Bronchial epithelial cell (primary cell): Measurements from ENCODE around the gene PRDM9. TPM values are rescaled to one million over a fixed set of nuclear protein-coding genes. Genes with fewer than 3 reads are reported as not detected.

Experiments
- DNase-seq: peaks from one replicate; pipeline ENCODE4 v3.0.0-alpha.2; 2010; ENCODE audit warnings: low read depth
- FAIRE-seq: peaks from 2 replicates; lab custom pipeline; 2011; peaks lifted over from hg19 to GRCh38; lab: Jason Lieb, UNC
- H3K27me3 ChIP-seq: 2 replicates; pipeline ENCODE4 v1.5.1; 2011; ENCODE audit warnings: low read length; ENCODE audit not compliant: control insufficient read depth, insufficient read depth
- H3K36me3 ChIP-seq: 2 replicates; pipeline ENCODE4 v1.5.1; 2011; ENCODE audit warnings: low read length; ENCODE audit not compliant: control insufficient read depth, insufficient read depth
- H3K4me3 ChIP-seq: 2 replicates; pipeline ENCODE4 v1.5.1; 2011; ENCODE audit warnings: mild to moderate bottlenecking, low read depth, low read length, control low read depth
- total RNA-seq: library from RNA; depleted of rRNA; stranded (reverse); fragments of >200 nt; gene quantifications from 2 replicates; pipeline ENCODE4 v1.2.1, GENCODE V29; 2014
- TF ChIP-seq, protein P1 (sequence below): IDR thresholded peaks from 2 replicates; pipeline ENCODE4 v1.5.1; 2011; ENCODE audit warnings: mild to moderate bottlenecking, moderate library complexity, low read length, control low read depth, inconsistent platforms; ENCODE audit not compliant: insufficient read depth, severe bottlenecking

PRDM9 gene
- total RNA-seq, 1 donor from 2014 or later = under 0.01 TPM

DNA sequence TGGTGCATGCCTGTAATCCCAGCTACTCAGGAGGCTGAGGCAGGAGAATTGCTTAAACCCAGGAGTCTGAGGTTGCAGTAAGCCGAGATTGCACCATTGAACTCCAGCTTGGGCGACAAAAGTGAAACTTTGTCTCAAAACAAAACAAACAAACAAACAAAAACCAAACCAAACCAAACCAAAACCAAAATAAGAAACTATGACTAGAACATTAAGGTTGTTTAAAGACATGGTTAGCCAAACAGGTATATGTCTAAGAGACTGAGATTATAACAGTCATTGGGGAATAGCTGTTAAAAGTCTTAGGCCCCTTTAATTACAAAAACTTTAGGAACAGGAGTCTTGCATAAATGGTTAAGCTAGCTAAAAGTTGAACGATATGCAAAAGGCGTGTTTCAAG lies 63.6 kb downstream of the PRDM9 start:
- FAIRE-seq (no peak), DNase-seq (no peak)
- Histone ChIP-seq H3K4me3 (no peak overlapping the region), H3K36me3 (no peaks in the 10 kb centered on the region), H3K27me3 (no peaks in the 10 kb centered on the region)
- TF ChIP-seq, protein P1, sequence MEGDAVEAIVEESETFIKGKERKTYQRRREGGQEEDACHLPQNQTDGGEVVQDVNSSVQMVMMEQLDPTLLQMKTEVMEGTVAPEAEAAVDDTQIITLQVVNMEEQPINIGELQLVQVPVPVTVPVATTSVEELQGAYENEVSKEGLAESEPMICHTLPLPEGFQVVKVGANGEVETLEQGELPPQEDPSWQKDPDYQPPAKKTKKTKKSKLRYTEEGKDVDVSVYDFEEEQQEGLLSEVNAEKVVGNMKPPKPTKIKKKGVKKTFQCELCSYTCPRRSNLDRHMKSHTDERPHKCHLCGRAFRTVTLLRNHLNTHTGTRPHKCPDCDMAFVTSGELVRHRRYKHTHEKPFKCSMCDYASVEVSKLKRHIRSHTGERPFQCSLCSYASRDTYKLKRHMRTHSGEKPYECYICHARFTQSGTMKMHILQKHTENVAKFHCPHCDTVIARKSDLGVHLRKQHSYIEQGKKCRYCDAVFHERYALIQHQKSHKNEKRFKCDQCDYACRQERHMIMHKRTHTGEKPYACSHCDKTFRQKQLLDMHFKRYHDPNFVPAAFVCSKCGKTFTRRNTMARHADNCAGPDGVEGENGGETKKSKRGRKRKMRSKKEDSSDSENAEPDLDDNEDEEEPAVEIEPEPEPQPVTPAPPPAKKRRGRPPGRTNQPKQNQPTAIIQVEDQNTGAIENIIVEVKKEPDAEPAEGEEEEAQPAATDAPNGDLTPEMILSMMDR = no peak
